Stimulated activated naive CD8-positive, alpha-beta T cell treated with anti-CD3 and anti-CD28 coated beads, Interleukin-15, amount 100 ng/mL, for 72 hours (primary cell): ENCODE measurements around the gene PDGFA.

ENCODE experiments used
- ATAC-seq: fragments of 150-1000 bp; cut with Tn5 transposase; 2 replicates; pipeline ENCODE4 v1.10.0; 2021; ENCODE audit warnings: mild to moderate bottlenecking, moderate library complexity
- DNase-seq, 2 donors: peaks; one replicate each; pipeline ENCODE4 v3.0.0; 2021 to 2022
- H3K27ac Mint-ChIP-seq, 2 donors: one replicate each; pipeline ENCODE4 v1.8.0; 2022; ENCODE audit warnings: mild to moderate bottlenecking in 2 of 2, mixed read lengths in 2 of 2, moderate library complexity in 2 of 2
- H3K27me3 Mint-ChIP-seq: one replicate; pipeline ENCODE4 v1.8.0; 2022; ENCODE audit warnings: mixed read lengths
- H3K4me1 Mint-ChIP-seq: one replicate; pipeline ENCODE4 v1.8.0; 2022; ENCODE audit warnings: mild to moderate bottlenecking, mixed read lengths
- H3K4me3 Mint-ChIP-seq, 2 donors: one replicate each; pipeline ENCODE4 v1.8.0; 2022; ENCODE audit warnings: mild to moderate bottlenecking in 2 of 2, mixed read lengths in 2 of 2, moderate library complexity in 1 of 2
- H3K9me3 Mint-ChIP-seq, 2 donors: one replicate each; pipeline ENCODE4 v1.8.0; 2022; ENCODE audit warnings: mixed read lengths in 2 of 2

Gene PDGFA

DNA sequence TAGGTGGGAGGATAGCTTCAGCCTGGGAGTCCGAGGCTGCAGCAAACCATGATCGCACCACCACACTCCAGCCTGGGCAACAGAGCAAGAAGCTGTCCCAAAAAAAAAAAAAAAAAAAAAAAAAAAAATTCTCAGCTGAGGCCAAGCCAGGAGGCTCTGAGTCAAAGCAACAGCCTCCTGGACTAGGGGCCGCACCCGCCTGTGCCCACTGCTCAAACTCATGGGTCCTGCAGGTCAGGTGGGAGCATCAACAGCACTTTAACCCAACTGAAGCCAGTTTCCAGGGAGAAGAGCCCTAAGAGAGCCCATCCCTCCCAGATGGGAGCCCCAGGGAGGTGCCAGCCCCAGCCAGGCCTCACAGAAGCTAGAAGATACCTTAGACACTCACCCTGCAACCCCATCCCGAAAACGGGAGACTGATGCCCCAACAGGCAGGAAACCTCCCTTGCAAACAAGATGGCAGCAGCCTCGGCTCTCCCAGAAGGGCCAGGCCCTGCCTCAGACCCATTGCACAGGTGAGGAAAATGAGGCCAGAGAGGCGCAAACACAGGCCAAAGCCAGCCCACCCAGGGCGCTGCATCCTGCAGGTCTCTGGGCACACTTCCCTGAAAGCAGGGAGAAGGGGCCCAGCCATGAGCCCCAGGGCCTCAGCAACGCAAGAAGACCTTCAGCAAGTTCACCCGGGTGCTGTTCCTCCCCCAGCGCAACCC is 11.0 kb downstream of the PDGFA start:
- H3K27me3 Mint-ChIP-seq: no peaks in the 10 kb centered on the region
- H3K4me3 Mint-ChIP-seq: no peak overlapping the region
- H3K4me1 Mint-ChIP-seq: peaks cover 2% of the 10 kb centered on the region
- ATAC-seq (no peak), DNase-seq (no peak)
- no peaks in the 10 kb centered on the region for H3K9me3 Mint-ChIP-seq
- H3K27ac Mint-ChIP-seq: peak overlapping the region in 1 of 2 donors; percentile 42

- Mint-ChIP-seq H3K4me1 (no peaks in the 10 kb centered on the region), H3K4me3 (no peak overlapping the region), H3K9me3 (no peaks in the 10 kb centered on the region), H3K27me3 (no peaks in the 10 kb centered on the region), H3K27ac (no peak overlapping the region)
- no peak for DNase-seq
- no peak for ATAC-seq
These were observed 11.9 kb downstream of the PDGFA start for GRCh38 chr7:507623-508300.

GRCh38 chr7:506921-507622 is 12.6 kb downstream of the PDGFA start:
- no peak for DNase-seq
- no peaks in the 10 kb centered on the region for H3K27me3 Mint-ChIP-seq
- no peaks in the 10 kb centered on the region for H3K4me1 Mint-ChIP-seq
- H3K9me3 Mint-ChIP-seq: no peaks in the 10 kb centered on the region
- no peak overlapping the region for H3K27ac Mint-ChIP-seq
- H3K4me3 Mint-ChIP-seq: no peak overlapping the region
- ATAC-seq: no peak

DNA sequence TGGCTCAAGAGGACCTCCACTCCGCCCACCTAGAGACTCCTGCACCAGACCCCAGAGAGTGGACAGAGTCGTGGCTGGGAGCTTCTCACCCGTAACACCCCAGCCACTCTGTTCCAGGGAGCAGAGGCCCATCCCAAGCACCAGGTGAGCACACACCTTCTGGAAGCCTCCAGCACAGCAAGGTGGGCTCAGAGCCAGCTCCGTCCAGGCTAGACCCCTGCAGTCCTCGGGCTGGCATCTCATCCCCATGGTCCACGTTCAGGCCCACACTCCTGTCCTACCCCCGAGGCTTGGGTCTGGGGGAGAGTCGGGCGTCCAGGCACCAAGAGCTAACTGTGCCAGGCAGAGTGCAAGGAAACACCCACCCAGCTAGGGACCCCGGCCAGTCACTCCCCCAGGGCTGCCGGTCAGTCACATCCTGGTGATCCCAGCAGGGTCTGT is 13.2 kb downstream of the PDGFA start:
- Mint-ChIP-seq H3K27me3 (no peaks in the 10 kb centered on the region), H3K4me1 (no peaks in the 10 kb centered on the region), H3K27ac (no peak overlapping the region), H3K4me3 (no peak overlapping the region), H3K9me3 (no peaks in the 10 kb centered on the region)
- DNase-seq (no peak), ATAC-seq (no peak)

DNA sequence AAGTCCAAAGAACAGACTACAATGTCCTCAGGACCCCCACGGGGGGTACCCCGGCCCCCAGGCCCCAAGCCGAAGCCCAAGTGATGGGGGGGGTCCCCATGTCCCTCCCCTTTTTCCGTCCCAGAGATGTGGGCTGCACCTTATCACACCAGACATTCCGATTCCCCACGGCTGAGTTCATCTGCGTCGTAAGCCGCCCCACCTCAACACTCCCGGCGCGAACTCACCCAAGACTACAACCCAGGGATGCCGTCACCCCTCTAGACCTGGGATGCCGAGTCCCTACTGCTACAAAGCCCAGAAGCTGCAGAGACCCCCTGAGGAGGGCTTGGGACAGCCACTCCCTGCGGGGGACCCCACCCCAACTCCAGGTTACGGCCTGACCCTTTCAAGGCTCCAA is 14.5 kb downstream of the PDGFA start:
- Mint-ChIP-seq H3K4me3 (no peak overlapping the region), H3K4me1 (no peaks in the 10 kb centered on the region)

DNA sequence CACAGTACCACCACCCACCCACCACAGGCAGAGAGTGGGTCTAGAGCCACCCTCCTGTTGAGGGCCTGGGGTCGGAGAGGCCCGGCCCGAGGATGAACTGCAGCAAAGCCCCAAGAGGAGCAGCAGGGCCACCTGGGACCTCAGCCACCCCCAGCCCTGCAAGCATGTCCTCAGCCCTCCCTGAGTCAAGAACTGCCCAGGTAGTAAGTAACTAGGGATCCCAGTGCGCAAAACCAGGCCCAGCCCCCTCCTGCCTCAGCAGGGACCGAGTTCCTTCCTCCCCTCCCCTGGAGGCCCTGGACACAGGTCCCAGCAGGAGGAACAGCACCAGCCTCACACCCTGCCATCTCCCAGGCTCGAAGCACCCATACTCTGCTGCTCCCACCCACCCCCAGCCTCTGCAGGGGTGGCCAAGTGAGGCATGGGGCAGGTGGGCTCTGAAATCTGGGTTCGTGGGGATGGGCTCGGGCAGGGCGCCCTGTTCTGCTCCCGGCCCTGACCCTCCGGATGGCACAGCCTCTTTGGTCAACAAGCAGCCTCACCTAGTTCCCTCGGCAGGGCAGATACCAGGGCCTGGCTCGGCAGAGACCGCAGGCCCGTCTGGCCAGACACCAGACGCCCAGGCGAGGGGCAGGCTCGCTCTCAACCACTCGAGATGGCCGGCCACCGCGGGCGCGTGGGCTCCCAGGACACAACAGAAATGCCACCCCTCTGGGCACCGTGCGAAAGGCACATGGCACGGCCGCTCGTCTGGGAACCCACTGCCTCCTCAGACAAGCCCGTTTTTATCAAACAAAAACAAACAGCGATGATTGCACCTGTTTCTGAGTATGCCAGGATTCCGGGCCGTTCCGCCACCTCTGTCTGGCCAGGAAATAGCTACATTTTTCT is 15.2 kb downstream of the PDGFA start:
- DNase-seq: no peak
- H3K4me1 Mint-ChIP-seq: no peaks in the 10 kb centered on the region
- peak; percentile 11 for ATAC-seq
- H3K9me3 Mint-ChIP-seq: no peaks in the 10 kb centered on the region
- peak overlapping the region in 1 of 2 donors; percentile 42 for H3K27ac Mint-ChIP-seq
- no peak overlapping the region for H3K4me3 Mint-ChIP-seq
- no peaks in the 10 kb centered on the region for H3K27me3 Mint-ChIP-seq

More for the DNA sequence above, 14.5 kb downstream of the PDGFA start:
- Mint-ChIP-seq H3K27ac (peak overlapping the region in 1 of 2 donors; percentile 90), H3K9me3 (no peaks in the 10 kb centered on the region), H3K27me3 (no peaks in the 10 kb centered on the region)
- DNase-seq: no peak
- ATAC-seq: no peak

DNA sequence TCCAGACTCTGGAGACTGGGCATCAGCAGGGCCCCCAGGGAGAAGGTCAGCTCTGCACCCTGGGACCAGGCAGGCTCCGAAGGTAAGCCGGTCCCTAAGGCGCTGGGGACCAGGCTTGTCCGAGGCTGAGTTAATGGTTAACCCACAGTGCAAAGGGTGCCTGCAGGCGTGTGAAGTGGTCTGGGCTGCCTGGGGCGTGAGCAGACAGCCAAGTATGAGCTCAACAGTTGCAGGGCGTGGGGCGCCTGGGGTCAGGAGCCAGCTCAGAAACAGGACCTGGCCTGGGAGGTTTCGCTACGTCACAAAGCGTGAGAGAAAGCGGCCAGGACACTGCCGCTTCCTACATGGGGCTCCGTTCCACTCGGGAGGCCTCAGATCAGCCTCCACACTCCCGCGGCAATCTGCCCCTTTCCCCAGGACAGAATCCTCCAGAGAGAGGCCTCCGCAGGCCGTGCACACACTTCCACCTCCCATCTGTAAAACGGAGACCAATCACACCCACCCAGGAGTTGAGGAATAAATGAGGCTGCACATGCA is 16.0 kb downstream of the PDGFA start:
- no peaks in the 10 kb centered on the region for H3K4me1 Mint-ChIP-seq
- no peaks in the 10 kb centered on the region for H3K27me3 Mint-ChIP-seq
- H3K9me3 Mint-ChIP-seq: no peaks in the 10 kb centered on the region
- H3K4me3 Mint-ChIP-seq: no peak overlapping the region
- ATAC-seq: no peak
- DNase-seq: no peak
- H3K27ac Mint-ChIP-seq: peak overlapping the region in 1 of 2 donors; percentile 38

DNA sequence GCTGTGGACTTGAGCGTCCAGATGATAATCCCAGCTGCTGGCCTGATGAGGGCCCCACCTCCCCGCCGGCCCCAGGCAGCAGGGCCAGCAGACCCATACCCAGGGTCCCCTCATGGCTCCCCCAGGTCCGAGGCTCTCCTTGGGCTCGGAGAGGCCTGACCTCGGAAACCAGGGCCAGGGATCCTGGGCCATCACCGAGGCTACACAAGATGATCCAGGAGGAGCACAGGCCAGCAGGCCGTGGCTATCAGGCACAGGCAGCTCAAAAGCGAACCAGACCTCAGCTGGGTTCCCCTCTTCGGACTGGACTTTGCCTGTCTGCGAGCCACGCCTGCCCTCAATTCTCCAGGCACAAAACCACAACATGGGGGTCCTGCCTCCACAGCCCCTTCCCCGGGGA is 17.4 kb downstream of the PDGFA start:
- DNase-seq: no peak
- no peaks in the 10 kb centered on the region for H3K9me3 Mint-ChIP-seq
- no peak overlapping the region for H3K27ac Mint-ChIP-seq
- H3K4me1 Mint-ChIP-seq: peaks cover 11% of the 10 kb centered on the region
- no peaks in the 10 kb centered on the region for H3K27me3 Mint-ChIP-seq
- H3K4me3 Mint-ChIP-seq: no peak overlapping the region
- no peak for ATAC-seq

GRCh38 chr7:501526-501925 is 18.1 kb downstream of the PDGFA start:
- DNase-seq (no peak), ATAC-seq (no peak)
- peaks cover 12% of the 10 kb centered on the region for H3K4me1 Mint-ChIP-seq
- H3K27ac Mint-ChIP-seq: no peak overlapping the region
- H3K4me3 Mint-ChIP-seq: no peak overlapping the region
- no peaks in the 10 kb centered on the region for H3K27me3 Mint-ChIP-seq
- no peaks in the 10 kb centered on the region for H3K9me3 Mint-ChIP-seq

DNA sequence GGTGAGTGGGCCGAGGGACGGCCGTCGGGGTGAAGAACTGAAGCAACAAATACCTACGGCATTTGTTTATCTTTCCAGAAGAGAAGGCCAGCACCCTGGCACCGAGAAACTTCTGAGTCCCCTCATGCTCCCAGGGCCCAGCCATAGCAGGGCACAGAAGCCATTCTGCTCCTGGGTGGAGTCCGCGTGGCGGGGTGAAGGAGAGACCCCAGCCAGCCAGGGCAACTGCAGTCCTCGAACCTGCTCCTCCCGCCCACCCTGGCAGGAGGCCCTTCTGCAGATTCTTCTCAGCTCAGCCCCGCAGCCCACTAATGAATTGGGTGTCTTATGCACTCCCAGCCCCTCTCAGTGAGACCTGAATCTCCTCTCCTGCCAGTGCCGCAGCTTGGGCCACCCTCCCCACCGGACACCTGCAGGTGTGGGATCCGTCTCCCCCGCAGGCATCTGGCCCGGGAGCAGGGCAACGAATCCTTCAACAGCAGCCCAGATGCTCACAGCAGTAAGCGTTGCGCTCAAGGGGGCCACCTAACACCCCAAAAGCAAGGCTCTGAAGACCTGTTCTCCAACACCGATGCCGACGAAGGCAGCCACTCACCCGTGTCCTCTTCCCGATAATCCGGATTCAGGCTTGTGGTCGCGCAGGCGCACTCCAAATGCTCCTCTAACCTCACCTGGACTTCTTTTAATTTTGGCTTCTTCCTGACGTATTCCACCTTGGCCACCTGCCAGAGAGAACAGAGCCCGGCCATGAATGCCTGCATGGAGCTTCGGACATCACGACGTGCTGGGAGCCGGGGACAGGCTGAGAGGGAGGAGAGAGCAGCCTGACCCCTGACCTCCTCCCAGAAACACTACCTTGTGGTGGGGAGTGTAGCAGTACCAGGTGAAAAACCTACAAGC is 18.9 kb downstream of the PDGFA start:
- peaks cover 12% of the 10 kb centered on the region for H3K4me1 Mint-ChIP-seq
- H3K27me3 Mint-ChIP-seq: no peaks in the 10 kb centered on the region
- H3K27ac Mint-ChIP-seq: no peak overlapping the region
- no peak overlapping the region for H3K4me3 Mint-ChIP-seq
- ATAC-seq: no peak
- DNase-seq: no peak
- no peaks in the 10 kb centered on the region for H3K9me3 Mint-ChIP-seq

- Mint-ChIP-seq H3K9me3 (no peaks in the 10 kb centered on the region), H3K4me3 (no peak overlapping the region), H3K27me3 (no peaks in the 10 kb centered on the region), H3K4me1 (peaks cover 12% of the 10 kb centered on the region), H3K27ac (no peak overlapping the region)
- ATAC-seq (no peak), DNase-seq (no peak)
These were observed 19.7 kb downstream of the PDGFA start for GRCh38 chr7:499853-500485.

GRCh38 chr7:498678-499641 is 20.7 kb downstream of the PDGFA start:
- DNase-seq (no peak), ATAC-seq (no peak)
- Mint-ChIP-seq H3K9me3 (no peaks in the 10 kb centered on the region), H3K27me3 (no peaks in the 10 kb centered on the region), H3K27ac (no peak overlapping the region), H3K4me1 (peaks cover 12% of the 10 kb centered on the region), H3K4me3 (no peak overlapping the region)
